Left lung (tissue), 10 donors: Measurements from ENCODE around the gene TMEM94. TPM values are rescaled to one million over a fixed set of nuclear protein-coding genes. Genes with fewer than 3 reads are reported as not detected.

Experiments
- ATAC-seq: fragments of 200-7000 bp; cut with Tn5 transposase; one replicate; pipeline ENCODE4 v1.9.1; 2020; ENCODE audit warnings: moderate library complexity
- DNase-seq, 4 donors: peaks; one replicate each; pipeline ENCODE4 v3.0.0-alpha.2; 2013 to 2020
- H3K27ac ChIP-seq, 2 donors: fragments of 200-600 bp; sonication (generic) in 1 of 2; one replicate each; pipeline versions ENCODE4 v1.5.0 to v1.8.0; 2020 to 2021
- H3K27me3 ChIP-seq, 2 donors: fragments of 200-600 bp; sonication (generic) in 1 of 2; one replicate each; pipeline versions ENCODE4 v1.5.0 to v1.8.0; 2020 to 2021
- H3K36me3 ChIP-seq, 2 donors: fragments of 200-600 bp; sonication (generic) in 1 of 2; one replicate each; pipeline versions ENCODE4 v1.5.0 to v1.8.0; 2020 to 2021
- H3K4me1 ChIP-seq, 2 donors: fragments of 200-600 bp; one replicate each; pipeline ENCODE4 v1.8.0; 2021
- H3K4me3 ChIP-seq, 2 donors: fragments of 200-600 bp; sonication (generic) in 1 of 2; one replicate each; pipeline versions ENCODE4 v1.5.0 to v1.8.0; 2020 to 2021; ENCODE audit warnings: mild to moderate bottlenecking in 1 of 2
- H3K9me3 ChIP-seq, 2 donors: fragments of 200-600 bp; sonication (generic) in 1 of 2; one replicate each; pipeline versions ENCODE4 v1.5.0 to v1.8.0; 2020 to 2021
- CTCF ChIP-seq, 2 donors: fragments of 200-600 bp; sonication (generic) in 1 of 2; IDR thresholded peaks; one replicate each; pipeline versions ENCODE4 v1.5.0 to v1.8.0; 2021; ENCODE audit warnings: antibody characterized with exemption in 2 of 2
- intact Hi-C, 2 donors: fragments of 100-400 bp; cut with DNase I; formaldehyde crosslinking; loops; one replicate each; pipeline versions ENCODE4 v1.11.2 to v1.14.2; 2022
- polyA plus RNA-seq, 6 donors: library from polyadenylated mRNA; unstranded; fragments of 120-200 nt; gene quantifications; one replicate each; pipeline ENCODE4 v1.2.1, GENCODE V29; 2013; ENCODE audit not compliant: insufficient read length in 6 of 6
- total RNA-seq, 2 donors: library from RNA; stranded (reverse); fragmentation: NEBNext Ultra II Directional; extraction: Animal tissue kit (Norgen Biotek cat#: 25700); gene quantifications; one replicate each; pipeline ENCODE4 v1.2.1, GENCODE V29; 2021
- donor health status: DM: no; HTN: yes; CAD: no.
- donor health status: DM: no; HTN: no; CAD: no.

Gene TMEM94
- total and polyA plus RNA-seq, 8 donors, result 68.4 to 91.7 (median 77.7) TPM

- intact Hi-C loops, result no loop called here
- DNase-seq (peak in 1 of 4 donors; percentile 78), ATAC-seq (no peak)
- H3K27me3 ChIP-seq, result peaks cover 0 to 24% of the 10 kb centered on the region in 2 donors
- H3K27ac ChIP-seq, result peak overlapping the region; percentile 75 to 77
- peaks cover 13 to 54% of the 10 kb centered on the region in 2 donors for H3K4me1 ChIP-seq
- TF ChIP-seq CTCF (IDR thresholded peaks at IDR 0.05), result no peak
- peaks cover 0 to 20% of the 10 kb centered on the region in 2 donors for H3K36me3 ChIP-seq
- no peaks in the 10 kb centered on the region for H3K9me3 ChIP-seq
- peak overlapping the region; percentile 95 for H3K4me3 ChIP-seq
These were observed 58.6 kb downstream of the TMEM94 start for GRCh38 chr17:75514919-75515495.

GRCh38 chr17:75515496-75516254 lies 59.2 kb downstream of the TMEM94 start, which contains the start of gene CASKIN2:
Gene CASKIN2, minus strand, starts transcription at chr17:75515537. Its CDS starts 1,733 bp downstream, at chr17:75513804.
- H3K27ac ChIP-seq, result peak within 1 kb of the TSS; percentile 75 to 77
- H3K4me3 ChIP-seq, result peak within 1 kb of the TSS; percentile 95
- H3K4me1 ChIP-seq, result peaks cover 13 to 50% of the 10 kb centered on the region in 2 donors
- intact Hi-C loops, result no loop called here
- H3K9me3 ChIP-seq, result no peaks in the 10 kb centered on the region
- DNase-seq (peak; percentile 93 to 97 (median 95)), ATAC-seq (peak; percentile 88)
- peak; percentile 86 to 93 for TF ChIP-seq CTCF (IDR thresholded peaks at IDR 0.05)
- peaks cover 0 to 20% of the 10 kb centered on the region in 2 donors for H3K36me3 ChIP-seq
- H3K27me3 ChIP-seq, result peaks cover 0 to 24% of the 10 kb centered on the region in 2 donors

- Histone ChIP-seq H3K4me3 (peak within 1 kb of the TSS; percentile 95), H3K27me3 (peaks cover 0 to 24% of the 10 kb centered on the region in 2 donors), H3K36me3 (peaks cover 0 to 23% of the 10 kb centered on the region in 2 donors), H3K9me3 (no peaks in the 10 kb centered on the region), H3K27ac (peak within 1 kb of the TSS; percentile 75 to 77), H3K4me1 (peaks cover 13 to 44% of the 10 kb centered on the region in 2 donors)
- TF ChIP-seq CTCF (IDR thresholded peaks at IDR 0.05), result no peak
- DNase-seq (peak; percentile 90 to 100 (median 94)), ATAC-seq (peak; percentile 87)
- intact Hi-C loops, result no loop called here
These were observed 59.8 kb downstream of the TMEM94 start, which contains the start of gene TSEN54 for GRCh38 chr17:75516255-75516618. Gene TSEN54, plus strand, starts transcription at chr17:75516528. Its CDS starts 33 bp downstream, at chr17:75516561.

GRCh38 chr17:75516619-75517296 lies 60.3 kb downstream of the TMEM94 start:
- Histone ChIP-seq H3K27ac (peak overlapping the region in 1 of 2 donors; percentile 57), H3K9me3 (no peaks in the 10 kb centered on the region), H3K4me1 (peaks cover 10 to 39% of the 10 kb centered on the region in 2 donors), H3K36me3 (peaks cover 0 to 29% of the 10 kb centered on the region in 2 donors), H3K4me3 (peak overlapping the region; percentile 95), H3K27me3 (peaks cover 0 to 24% of the 10 kb centered on the region in 2 donors)
- no peak for ATAC-seq
- TF ChIP-seq CTCF (IDR thresholded peaks at IDR 0.05), result no peak
- intact Hi-C loops, result no loop called here
- peak in 1 of 4 donors; percentile 87 for DNase-seq
